Measurements from ENCODE around the gene AOPEP. TPM values are rescaled to one million over a fixed set of nuclear protein-coding genes. Genes with fewer than 3 reads are reported as not detected.
A peak's percentile ranks its signal among the peaks of the same experiment; 100 is the strongest.

The AOPEP gene
- total RNA-seq, 4 donors from 2014 or later, result 252 to 375 (median 312) TPM

DNA sequence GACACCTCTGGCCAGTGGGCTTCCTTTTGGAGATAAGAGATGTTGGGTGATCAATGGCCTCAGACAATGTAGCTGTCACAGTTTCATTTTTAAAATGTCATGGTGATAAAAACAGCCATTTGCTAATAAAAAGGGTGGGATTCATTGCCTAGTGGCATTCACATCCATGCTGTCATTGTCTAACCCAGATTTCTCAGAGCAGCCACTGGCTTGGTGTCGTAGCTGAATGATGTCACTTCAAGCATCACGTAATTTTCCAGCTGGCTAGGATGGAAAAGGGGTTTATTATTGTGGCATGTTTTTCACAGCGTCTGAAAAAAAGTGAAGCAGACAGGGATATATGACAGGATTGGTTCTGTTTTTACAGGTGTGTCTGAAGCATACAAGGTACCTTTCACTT is 184.7 kb downstream of the AOPEP start:
- no peak overlapping the region for H3K27ac ChIP-seq
- WGBS, 2 donors (ENCODE audit: low coverage in 1 of 2), result 47 to 88% methylated on average over 2 to 3 of the region's 3 CpGs
- H3K4me1 ChIP-seq, result peaks cover 0 to 44% (median 16%) of the 10 kb centered on the region in 3 donors
- TF ChIP-seq, protein P1, sequence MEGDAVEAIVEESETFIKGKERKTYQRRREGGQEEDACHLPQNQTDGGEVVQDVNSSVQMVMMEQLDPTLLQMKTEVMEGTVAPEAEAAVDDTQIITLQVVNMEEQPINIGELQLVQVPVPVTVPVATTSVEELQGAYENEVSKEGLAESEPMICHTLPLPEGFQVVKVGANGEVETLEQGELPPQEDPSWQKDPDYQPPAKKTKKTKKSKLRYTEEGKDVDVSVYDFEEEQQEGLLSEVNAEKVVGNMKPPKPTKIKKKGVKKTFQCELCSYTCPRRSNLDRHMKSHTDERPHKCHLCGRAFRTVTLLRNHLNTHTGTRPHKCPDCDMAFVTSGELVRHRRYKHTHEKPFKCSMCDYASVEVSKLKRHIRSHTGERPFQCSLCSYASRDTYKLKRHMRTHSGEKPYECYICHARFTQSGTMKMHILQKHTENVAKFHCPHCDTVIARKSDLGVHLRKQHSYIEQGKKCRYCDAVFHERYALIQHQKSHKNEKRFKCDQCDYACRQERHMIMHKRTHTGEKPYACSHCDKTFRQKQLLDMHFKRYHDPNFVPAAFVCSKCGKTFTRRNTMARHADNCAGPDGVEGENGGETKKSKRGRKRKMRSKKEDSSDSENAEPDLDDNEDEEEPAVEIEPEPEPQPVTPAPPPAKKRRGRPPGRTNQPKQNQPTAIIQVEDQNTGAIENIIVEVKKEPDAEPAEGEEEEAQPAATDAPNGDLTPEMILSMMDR (IDR thresholded peaks at IDR 0.05), result no peak
- no peak for TF ChIP-seq POLR2AphosphoS5 (IDR thresholded peaks at IDR 0.05)
- no peak for TF ChIP-seq POLR2A (IDR thresholded peaks at IDR 0.05)
- TF ChIP-seq EP300 (IDR thresholded peaks at IDR 0.05), result no peak
- no peaks in the 10 kb centered on the region for H3K27me3 ChIP-seq
- H3K4me3 ChIP-seq, result no peak overlapping the region
- no peaks in the 10 kb centered on the region for H3K36me3 ChIP-seq
- no peaks in the 10 kb centered on the region for H3K9me3 ChIP-seq
- no peak for ATAC-seq

DNA sequence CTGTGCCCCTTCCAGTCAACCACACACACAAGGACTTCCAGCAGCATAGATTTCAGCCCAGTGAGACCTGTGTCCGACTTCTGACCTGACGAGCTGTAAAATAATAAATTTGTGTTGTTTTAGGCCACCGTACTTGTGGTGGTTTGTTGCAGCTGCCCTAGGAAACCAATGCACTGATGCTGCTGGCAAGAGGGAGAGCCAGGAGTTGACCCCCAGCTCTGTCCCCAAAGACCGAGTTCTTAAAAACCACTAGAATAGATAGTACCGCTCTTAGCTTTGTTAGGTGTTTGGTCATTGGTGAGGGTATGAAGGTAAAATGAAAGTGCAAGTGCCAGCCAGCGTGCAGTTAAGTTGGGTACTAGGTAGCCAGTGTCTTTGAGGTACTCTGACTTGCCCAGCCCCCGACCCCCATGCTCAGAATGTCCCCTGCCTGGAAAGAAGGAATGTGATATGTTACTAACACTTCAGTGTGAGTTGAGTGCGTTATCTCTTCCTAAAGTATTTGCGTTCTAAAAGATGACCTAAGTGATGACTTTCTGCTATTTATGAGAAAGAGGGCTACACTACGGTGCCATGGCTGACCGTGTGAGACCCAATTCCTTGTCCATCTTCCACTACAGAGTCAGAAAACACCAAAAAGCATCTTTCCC is 185.6 kb downstream of the AOPEP start:
- no peaks in the 10 kb centered on the region for H3K36me3 ChIP-seq
- H3K27me3 ChIP-seq, result no peaks in the 10 kb centered on the region
- no peak for ATAC-seq
- H3K4me1 ChIP-seq, result peaks cover 0 to 39% (median 16%) of the 10 kb centered on the region in 3 donors
- 88 to 94% methylated on average over 5 to 7 of the region's 11 CpGs for WGBS, 2 donors (ENCODE audit: low coverage in 1 of 2)
- TF ChIP-seq EP300 (IDR thresholded peaks at IDR 0.05) (no peak), POLR2A (IDR thresholded peaks at IDR 0.05) (no peak), POLR2AphosphoS5 (IDR thresholded peaks at IDR 0.05) (no peak)
- TF ChIP-seq, protein P1 (IDR thresholded peaks at IDR 0.05), result no peak
- no peak overlapping the region for H3K4me3 ChIP-seq
- H3K9me3 ChIP-seq, result no peaks in the 10 kb centered on the region
- peak overlapping the region in 2 of 4 donors; percentile 28 to 48 for H3K27ac ChIP-seq

DNA sequence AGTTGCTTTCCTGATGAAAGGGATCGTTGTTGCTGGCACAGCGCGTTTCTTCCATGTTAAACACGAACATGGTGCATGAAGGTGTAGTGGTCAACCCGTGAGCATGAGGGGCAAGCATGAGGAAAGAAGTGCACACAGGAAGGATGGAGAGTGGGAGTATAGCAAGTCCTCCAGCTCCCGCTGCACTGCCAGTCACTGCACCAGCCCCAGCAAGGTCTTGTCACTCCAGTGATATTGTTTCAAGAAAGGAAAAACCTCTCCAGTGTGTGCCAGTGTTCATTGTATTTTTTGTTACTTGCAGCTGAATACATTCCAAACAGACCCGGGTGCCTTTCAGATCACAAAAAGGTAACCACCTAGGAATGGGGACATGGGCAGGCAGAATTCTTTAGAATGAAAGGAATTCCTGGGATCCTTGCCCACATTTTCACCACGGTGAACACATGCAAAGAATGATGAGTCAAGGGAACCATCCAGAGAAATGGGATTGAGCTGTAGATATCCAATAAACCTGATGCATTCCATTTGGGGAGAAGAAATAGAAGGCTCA is 186.3 kb downstream of the AOPEP start:
- peak overlapping the region in 2 of 4 donors; percentile 28 to 48 for H3K27ac ChIP-seq
- no peaks in the 10 kb centered on the region for H3K9me3 ChIP-seq
- H3K27me3 ChIP-seq, result no peaks in the 10 kb centered on the region
- 80 to 81% methylated on average over 5 to 7 of the region's 8 CpGs for WGBS, 2 donors (ENCODE audit: low coverage in 1 of 2)
- H3K4me3 ChIP-seq, result no peak overlapping the region
- TF ChIP-seq POLR2AphosphoS5 (IDR thresholded peaks at IDR 0.05) (no peak), POLR2A (IDR thresholded peaks at IDR 0.05) (no peak), EP300 (IDR thresholded peaks at IDR 0.05) (no peak)
- TF ChIP-seq, protein P1 (IDR thresholded peaks at IDR 0.05), result no peak
- no peaks in the 10 kb centered on the region for H3K36me3 ChIP-seq
- ATAC-seq, result no peak
- peaks cover 0 to 32% (median 13%) of the 10 kb centered on the region in 3 donors for H3K4me1 ChIP-seq

DNA sequence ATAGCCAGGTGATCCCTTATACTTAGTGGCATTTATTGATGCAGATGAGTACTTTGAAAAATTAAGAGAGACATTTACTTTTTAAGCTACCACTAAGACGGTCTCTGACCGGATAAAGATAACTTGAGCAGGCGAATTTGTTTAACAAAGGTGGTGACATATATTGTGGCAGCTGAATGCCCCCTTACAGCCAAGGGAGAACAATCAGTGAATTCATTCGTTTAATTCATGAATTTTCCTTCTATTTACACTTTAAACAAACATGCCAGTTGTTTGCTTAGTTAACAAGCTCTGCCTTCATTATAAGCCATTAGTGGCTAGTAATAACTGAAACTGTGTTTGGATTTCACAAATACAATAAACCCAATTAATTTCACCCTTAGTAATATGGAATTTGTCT is 187.1 kb downstream of the AOPEP start:
- 56 to 82% methylated on average over 4 of the region's 4 CpGs for WGBS, 2 donors (ENCODE audit: low coverage in 1 of 2)
- no peak overlapping the region for H3K4me3 ChIP-seq
- no peak for TF ChIP-seq EP300 (IDR thresholded peaks at IDR 0.05)
- TF ChIP-seq, protein P1 (IDR thresholded peaks at IDR 0.05), result no peak
- no peak for TF ChIP-seq POLR2AphosphoS5 (IDR thresholded peaks at IDR 0.05)
- no peak for TF ChIP-seq POLR2A (IDR thresholded peaks at IDR 0.05)
- no peak for ATAC-seq
- H3K9me3 ChIP-seq, result no peaks in the 10 kb centered on the region
- peaks cover 0 to 24% (median 8%) of the 10 kb centered on the region in 3 donors for H3K4me1 ChIP-seq
- H3K27me3 ChIP-seq, result no peaks in the 10 kb centered on the region
- H3K36me3 ChIP-seq, result no peaks in the 10 kb centered on the region
- H3K27ac ChIP-seq, result peak overlapping the region in 3 of 4 donors; percentile 5 to 44 (median 28)

All from gastroesophageal sphincter (tissue), 4 donors.